Activated CD4-positive, alpha-beta T cell treated with anti-CD3 and anti-CD28 coated beads, Interleukin-2, amount 50 U/mL, for 1 hour (primary cell): Measurements from ENCODE around the gene DHRS1.
A peak's percentile ranks its signal among the peaks of the same experiment; 100 is the strongest.
"Not testable (repeated sequence)": the region's sequence is repeated elsewhere in the genome, so short reads cannot be mapped to it uniquely, and the experiment has no call there.

ENCODE experiments used
- DNase-seq: peaks from one replicate; pipeline ENCODE4 v3.0.0-alpha.2; 2020

DHRS1 gene

DNA sequence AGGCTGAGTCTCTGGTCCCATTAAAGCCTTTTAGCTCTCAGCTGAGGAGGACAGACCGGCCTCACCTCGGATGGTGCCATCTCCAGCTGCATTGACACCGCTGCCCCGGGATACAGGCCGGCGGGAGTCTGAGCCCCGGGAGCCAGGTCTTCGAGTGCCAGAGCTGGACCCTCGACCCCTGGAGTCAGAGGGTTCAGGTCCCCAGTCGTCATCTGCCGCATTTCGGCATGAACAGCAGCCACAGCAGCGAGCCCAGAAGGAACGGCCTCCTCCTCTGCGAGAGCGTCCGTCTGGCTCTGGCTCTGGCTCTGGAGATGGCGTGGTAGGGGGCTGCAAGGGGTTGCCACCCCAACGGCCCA lies 37.6 kb downstream of the DHRS1 start:
- no peak for DNase-seq

DNA sequence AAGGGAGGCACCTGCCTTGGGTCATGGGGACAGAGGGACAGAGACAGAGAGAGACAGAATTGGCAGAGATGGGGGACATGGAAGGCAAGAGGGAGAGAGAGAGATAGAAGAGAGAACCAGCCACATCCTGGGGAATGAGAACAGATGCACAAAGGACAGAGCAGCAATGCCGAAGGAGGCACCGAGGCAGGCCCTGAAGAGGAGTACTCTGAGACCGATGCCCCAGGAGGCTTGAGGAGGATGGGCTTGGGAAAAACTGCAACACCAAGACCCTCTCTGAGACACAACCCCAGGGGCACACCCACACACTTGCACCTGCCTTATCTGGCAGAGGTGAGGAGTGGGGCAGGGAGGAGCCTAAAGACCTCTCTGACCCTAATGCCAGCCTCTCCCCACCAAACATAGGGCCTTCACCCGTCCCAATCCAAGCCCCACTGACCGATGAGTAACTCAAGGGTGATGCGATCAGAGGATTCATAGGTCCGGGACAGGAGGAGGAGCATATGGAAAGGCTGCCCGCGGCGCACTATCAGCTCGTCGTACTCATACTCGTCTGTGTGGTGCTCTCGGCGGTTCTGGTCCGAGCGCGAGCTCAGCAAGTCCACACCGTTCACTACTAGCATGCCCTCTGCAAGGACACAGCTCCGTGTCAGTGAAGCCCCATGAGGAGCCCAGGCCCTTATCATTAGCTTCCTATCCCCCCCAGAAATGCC lies 38.2 kb downstream of the DHRS1 start:
- no peak for DNase-seq

DNA sequence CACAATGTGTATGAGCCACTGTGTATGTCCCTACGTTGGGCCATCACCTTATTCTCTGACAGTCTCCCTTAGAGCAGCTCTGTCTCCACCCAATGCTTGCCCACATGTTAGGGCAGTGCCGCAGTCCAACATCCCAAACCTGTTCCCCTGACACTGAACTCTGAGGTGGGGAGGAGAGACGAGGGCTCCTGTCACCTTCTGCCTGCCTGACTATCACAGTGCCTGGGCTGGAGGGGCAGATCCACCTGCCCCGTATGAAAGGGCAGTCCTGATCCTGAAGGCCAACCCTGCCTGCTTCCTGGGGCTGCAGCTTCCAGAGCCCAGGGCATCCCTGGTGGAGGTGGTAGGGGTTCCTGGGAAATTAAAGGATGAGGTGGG lies 38.8 kb downstream of the DHRS1 start:
- no peak for DNase-seq

DNA sequence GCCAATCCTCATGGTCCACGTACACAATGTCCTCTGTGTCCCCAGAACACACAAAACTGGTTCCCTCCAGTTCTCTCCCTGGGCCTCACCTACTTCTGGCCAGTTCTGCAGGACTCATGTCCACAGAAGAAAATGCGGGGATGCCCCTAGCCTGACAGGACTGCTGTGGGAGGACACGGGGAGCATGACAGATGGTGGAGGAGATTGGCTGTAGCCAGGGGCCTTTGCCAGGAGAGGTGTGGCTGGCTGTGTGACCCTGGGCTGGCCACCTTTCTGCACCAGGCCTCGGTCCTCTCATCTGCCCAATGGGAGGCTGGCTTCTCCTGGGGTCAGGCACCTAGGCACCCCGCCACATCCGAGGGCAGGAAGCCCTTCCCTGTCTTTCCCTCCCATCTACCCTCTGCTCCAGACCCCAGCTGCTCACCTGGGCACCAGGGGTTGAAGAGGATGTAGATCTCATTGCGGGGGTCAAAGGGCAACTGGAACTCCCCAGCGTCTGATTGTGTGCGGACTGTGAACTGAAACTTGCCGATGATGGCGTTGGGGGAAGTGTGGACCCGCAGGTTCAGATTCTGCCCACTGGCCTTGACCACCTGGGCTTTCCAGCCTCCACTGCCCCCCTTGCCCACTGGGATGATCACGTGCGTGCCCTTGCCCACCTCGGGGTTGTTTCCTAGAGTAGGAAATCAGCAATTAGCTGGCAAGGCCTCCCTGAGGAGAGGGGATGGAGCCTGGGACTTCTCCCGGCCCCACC lies 39.4 kb downstream of the DHRS1 start:
- DNase-seq: no peak

DNA sequence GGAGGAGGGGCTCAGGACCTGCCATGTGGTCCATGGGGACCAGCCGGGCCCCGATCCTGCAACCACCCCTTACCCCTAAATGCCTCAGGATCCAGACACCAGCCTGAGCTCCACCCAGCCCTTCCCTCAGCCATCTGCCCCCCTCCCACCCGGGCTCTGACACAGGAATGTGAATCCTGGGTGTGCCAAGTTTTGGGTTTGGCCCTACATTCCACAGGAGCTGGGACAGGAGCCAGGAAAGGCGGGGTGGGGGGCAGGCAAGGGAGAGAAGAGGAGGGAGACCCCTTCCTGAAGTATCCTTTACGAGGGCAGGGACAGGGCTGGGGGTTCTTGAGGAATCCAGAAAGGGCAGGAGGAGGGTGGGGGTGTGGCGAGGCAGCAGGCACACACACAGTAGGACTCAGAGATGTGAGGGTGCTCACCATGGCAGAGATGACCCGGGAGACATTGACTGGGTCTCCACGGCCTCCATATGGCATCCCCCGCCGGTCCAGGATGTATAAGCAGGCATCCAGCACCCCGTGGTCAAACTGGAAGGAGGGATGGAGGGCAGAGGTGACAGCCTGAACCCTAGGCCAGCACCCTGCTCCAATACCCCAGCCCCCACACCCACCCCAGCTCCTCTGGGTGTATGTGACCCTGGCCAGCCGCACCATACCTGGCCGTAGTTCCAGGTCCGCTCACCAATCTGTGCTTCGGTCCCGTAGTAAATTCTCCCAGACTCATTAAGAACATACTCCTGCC lies 40.1 kb downstream of the DHRS1 start:
- DNase-seq: no peak

DNA sequence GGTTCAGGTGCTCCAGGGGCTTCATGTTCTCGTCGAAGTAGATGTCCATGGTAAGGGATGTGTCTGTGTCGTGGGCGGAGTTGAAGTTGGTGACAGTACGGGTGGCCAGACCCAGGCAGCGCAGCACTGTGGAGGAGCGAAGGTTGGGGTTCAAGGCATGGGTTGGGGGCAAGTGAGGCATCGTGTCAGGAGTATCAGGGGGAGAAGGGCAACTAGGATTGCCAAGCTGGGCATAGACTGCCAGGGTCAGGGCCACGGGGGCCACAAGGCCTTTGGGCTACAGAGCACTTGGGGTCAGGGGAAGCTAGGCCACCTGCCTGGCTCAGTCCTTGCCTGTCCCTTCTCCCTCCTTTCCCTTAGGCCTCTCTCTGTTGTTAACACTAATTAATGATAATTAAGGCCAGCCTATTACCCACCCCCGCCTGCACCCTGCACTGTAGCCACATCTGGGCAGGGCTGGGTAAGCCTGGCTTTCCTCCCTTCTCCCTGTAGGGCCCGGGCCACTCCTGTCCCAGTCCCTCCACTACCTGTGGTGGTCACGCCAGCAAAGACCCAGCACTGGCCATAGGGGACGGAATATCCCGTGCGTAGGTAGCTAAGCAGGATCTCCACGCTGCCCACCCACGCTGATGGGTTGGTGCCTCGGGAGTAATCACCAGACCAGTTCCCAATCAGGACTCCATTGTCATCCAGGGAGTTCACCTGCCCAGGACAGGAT lies 40.9 kb downstream of the DHRS1 start:
- no peak for DNase-seq

DNA sequence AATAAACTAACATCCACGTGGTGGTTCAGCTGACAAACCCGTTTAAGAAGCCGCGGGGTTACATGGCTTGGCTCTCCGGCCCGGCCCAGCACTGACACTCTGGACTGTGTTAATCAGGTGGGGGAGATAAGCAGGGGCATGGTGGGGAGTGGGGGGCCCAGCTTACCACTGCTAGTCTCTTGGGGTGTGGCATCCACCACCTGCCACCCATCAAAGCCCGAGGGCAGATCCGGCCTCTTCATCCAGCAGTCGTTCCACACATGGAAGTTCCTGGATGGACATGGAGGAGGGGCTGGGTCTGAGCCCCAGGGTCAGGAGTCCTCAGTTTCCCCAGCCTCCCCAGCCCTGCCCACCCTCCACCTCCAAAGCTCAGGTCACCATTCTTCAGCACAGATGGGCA lies 41.5 kb downstream of the DHRS1 start:
- no peak for DNase-seq

DNA sequence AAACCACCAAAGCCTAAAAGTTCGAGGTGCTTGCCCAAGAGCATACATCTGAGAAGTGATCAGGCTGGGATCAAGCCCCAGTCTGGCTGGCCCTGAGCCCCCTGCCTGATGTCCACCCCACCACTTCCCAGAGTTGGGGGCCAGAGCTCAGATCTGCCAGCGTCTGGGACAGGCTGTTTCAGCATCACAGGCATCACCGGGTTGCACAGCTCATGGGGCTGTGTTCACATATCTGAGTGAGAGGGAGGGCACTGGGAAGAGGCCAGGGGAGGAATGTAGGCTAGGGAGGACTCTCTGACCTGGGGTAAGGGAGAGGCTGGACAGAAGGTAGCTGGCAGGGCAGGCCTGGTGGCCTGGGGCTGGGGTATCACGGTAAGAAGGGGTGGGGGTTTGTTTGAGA lies 42.6 kb downstream of the DHRS1 start:
- DNase-seq: no peak

DNA sequence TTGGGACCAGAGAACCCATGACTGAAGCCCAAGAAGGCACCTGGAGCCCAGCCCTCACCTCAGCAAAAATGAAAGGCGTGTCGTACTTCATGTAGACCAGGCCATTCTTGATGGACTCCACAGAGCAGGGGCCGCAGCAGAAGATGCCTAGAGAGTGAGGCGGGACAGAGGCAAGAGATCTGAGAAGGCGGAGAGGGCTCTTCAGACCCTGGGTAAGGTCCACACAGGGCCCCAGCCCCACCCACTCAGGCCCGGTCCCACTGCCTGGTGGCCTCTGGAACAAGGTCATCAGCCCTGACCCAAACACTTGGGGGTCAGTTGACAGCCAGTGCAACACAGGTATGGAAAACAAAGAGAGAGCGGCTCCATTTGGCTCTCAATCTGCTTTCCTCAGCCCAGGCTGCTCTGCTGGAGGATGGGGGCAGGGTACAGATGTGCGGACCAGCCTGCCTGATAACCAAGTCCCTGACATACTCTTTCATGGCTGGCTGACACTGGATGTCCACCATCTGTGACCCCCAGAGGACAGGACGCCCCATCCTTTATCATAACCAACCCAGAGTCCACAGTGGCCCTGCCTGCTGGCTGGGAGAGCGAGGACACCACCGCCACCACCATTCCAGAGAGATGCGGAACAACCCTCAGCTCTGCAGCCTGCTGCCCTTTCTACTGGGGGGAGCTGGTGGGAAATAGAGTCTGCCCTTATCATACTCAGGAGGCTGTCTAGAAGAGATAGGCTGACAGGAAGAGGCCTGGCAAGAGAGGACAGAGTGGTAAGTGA lies 43.5 kb downstream of the DHRS1 start:
- DNase-seq: no peak

DNA sequence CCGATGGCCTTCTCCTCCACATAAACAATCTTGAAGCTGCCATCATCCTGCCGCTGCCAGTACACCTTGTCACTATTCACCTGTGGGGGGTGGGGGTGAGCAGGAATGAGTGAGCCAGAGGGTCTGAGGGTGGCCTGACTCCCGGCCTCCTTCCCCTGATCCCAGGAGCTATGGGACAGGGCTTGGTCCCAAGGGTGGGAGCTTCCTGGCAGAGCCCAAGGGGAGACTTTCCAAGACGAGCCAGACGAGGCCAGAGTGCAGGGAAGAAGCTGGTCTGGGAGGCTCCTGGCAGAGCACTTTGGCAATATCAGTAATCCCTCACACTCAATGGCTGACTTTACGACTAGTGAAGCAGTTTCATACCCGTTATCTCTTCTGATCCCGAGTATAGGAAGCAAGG lies 44.1 kb downstream of the DHRS1 start:
- DNase-seq: no peak

DNA sequence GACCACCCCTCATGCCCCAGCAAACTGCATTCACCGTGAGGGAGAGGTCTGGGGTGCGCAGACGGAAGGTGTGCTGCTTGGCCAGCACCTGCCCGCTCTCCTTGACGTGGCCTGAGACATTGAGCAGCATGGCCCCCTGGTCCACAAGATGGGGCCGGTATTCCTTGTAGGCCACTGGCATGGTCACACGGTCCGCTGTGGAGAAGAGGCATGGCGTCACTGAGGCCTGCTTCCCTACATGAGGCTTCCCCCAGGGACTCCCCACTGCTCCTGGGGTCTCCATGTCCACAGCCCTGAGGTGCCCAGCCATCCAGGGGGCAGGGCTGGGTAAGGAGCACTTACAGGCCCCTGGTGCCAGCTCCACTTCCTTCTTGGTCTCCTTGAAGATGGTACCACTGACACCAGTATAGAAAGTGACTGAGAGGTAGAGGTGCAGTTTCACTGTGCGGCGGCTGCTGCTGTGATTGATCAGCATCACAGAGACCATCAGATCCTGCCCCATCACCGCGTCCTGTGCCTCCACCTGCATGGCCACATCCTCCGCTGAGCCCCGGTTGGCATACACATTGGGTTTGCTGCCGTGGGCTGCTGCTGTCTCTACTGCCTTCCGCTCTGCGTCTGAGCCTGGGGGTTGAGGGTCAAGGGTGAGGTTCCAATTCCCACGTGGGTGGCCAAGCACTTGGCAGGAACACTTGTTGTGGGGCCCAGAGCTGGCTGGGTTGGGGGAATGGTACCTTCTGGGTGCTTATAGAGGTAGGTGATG lies 44.8 kb downstream of the DHRS1 start:
- no peak for DNase-seq

DNA sequence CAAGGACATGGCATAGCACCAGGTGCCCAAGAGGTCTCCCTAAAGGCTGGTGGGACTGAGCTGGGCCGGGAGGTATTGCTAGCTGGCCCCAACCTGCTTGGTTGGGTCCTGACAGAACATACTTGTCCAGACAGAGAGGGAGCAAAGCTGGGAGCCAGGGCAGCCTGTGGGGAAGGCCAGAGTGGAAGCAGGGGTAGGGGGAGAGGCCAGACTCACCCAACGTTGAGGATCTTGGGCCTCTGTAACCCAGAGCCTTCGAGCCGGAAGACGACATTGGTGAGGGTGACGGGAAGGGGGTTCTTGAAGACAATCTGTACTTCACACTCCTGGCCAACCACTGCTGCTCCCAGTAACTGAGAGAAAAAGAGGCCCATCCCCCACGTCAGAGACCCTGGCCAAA lies 45.6 kb downstream of the DHRS1 start:
- DNase-seq: no peak

DNA sequence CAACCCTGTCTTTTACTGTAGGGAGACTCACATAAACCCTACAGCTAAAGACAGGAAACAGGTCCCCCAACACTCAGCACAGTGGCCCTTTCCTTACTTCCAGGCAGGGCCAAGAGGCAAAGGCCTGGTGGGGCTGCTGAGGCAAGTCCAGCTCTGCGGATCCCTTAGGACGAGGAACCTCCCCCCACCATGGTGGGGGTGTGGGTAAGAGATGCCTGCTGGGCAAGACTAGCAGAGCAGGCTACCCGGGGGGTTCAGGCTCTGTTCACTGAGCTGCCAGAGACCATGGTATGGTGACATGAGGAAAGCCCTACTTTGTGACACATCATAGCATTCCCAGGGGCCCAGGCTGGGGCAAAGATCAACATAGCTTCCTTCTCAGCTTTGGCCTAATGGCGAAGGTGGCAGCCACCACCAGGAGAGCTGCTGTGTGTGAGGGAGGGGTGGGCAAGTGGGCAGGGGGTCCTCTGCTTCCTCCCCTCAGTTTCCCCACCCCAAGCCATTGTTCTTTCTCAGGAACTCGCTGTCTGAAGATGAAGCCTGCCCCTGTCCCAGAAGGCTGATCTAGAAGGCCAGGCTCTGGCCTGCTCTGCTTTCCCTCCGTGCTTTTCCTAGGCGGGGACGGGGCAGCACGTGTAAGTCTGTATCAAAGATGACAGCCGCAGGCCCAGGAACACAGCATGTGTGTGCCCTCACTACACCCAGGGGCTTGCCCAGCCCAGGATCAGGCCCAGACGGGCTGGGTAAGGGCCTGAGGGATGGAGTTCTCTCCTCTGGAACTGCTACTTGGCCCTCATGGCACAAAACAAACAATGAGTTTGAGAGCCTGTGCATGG lies 47.1 kb downstream of the DHRS1 start:
- DNase-seq: no peak

DNA sequence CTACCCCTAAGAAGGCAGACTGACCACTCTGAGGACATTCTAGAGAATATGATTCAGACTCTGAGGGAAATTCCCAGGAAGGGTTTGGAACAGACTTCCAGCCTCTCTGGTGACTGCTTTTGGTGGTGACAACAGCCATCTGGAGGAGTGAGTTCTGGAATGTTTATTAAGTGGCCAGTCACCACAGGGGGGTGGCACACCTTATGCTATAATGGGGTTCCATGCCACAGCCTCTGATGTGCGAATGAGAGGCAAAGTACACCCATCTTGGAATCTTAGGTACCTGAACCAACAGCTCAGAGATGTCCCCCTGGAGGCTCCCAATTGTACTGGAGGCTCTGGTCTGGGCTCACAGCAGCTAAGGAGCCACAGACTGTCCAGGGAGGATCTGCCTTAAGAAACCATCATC lies 47.7 kb downstream of the DHRS1 start:
- DNase-seq: no peak

DNA sequence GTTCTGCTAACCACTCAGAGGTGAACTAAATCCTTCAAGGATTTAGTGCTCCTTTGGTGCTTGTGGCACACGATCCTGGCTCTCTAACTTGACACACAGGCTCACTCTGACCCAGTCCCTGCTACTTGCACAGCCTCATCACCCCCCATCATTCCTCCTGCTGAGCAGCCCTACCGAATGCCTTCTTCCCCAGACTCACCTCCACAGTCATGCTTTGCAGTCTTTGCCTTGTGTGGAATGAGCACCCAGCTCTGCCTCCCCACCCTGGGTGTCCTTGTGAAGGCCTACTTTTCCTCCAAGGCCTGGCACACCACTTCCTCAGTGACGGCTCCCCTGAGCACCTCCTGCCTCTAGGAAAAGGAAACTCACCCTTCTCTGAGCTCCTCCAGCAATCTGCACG lies 49.2 kb downstream of the DHRS1 start:
- no peak for DNase-seq

DNA sequence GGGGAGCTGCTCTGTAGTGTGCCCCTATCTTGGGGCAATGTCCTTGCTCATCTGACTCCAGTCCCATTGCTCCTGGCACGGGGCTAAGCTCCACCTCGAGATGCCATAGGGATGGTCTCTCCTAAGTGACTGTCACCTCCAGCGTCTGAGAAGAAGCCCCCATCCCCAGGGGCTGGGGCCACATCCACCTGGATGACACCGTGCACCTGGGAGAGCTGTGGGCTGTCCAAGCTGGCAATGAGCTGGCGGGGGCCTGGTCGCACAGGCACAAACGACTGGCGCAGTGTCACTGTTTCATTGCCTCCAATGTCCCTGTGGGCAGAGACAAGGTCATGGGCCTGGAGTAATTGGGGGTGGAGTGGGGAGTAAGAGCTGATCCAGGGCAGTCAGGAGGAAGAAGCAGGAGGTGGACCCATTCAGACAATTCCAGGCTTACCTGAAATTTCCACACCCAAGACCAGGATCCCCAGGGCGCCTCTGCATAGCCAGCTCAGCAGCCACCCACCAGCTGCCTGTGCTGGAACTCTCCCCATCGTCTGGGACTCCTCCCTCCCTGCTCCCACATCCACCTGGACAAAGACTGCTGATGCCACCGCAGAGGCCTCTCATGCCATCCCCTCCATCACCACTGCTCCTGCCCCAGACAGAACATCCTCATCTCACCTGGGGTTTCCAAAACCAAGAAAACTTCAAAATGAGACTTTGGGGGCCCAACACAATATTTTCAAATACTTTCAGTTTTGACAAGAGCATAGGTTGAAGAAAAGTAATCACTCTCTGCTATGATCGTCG lies 50.2 kb downstream of the DHRS1 start:
- no peak for DNase-seq

DNA sequence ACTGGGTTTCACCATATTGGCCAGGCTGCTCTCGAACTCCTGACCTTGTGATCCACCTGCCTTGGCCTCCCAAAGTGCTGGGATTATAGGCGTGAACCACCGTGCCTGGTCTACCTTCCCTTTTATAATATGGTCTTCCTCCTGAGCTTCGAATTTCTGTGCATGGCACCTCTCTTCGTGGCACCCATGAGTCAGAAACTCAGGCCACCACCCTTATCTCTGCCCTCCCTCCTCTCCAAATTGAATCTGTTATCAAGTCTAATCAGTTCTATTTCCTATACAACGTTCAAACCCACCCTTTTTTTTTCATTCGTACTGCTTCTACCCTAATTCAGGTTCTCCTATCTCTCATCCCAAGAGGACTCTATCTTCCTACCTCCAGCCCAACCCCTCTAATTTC lies 52.2 kb downstream of the DHRS1 start:
- no peak for DNase-seq

DNA sequence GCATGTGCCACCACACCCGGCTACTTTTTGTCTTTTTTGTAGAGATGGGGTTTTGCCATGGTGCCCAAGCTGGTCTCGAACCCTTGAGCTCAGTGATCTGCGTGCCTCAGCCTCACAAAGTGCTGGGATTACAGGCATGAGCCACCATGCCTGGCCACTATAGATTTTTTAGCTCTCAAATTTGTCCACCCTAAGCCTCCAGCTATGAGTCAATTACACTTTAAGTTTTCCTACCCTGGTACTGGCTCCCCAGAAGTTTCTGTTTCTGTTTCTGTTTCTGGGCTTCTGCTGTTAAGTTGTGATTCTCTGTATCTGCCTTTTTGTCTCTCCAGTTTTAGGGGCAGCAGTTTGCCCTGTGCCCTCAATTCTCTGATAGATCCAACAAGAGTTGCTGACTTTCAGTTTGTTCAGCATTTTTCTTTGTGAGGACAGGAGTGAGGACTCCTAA lies 52.8 kb downstream of the DHRS1 start:
- peak; percentile 6 for DNase-seq

DNA sequence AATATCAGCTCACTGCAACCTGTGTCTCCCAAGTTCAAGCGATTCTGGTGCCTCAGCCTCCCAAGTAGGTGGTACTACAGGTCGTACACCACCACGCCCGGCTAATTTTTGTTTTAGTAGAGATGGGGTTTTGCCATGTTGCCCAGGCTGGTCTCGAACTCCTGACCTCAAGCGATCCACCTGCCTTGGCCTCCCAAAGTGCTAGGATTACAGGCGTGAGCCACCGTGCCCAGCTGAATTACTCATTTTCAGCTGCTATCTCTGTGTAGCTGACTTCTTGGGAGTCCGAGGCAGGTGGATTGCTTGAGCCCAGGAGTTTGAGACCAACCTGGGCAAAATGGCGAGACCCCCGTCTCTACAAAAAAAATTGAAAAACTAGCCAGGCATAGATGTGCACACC lies 54.2 kb downstream of the DHRS1 start:
- DNase-seq: not testable (repeated sequence)

DNA sequence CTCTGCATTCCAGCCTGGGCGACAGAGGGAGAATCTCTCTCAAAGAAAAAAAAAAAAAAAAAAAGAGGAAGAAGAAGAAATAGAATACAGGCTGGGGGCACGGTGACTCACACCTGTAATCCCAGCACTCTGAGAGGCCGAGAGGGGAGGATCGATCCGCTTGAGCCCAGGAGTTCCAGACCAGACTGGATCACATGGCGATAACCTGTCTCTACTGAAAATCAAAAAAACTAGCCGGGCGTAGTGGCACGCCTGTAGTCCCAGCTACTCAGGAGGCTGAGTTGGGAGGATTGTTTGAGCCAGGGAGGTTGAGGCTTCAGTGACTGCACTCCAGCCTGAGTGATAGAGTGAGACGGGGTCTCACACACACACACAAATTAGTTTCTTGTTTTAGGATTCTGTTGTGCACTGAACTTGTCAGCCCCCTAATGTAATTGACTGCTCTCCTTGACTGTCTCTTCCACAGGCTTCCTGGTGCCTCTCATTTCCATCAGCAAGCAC lies 56.2 kb downstream of the DHRS1 start:
- no peak for DNase-seq
